HT1080 (cell line): Measurements from ENCODE around the gene SERPINB5. TPM values are rescaled to one million over a fixed set of nuclear protein-coding genes. Genes with fewer than 3 reads are reported as not detected.

ENCODE experiments used
- DNase-seq: peaks from one replicate; pipeline ENCODE4 v3.0.0-alpha.2; 2015; ENCODE audit warnings: low read depth
- total RNA-seq: library from RNA; depleted of rRNA; stranded (reverse); fragments of >200 nt; shearing (Covaris generic); gene quantifications from 2 replicates; pipeline ENCODE4 v1.2.3, GENCODE V29; 2014

SERPINB5 gene
- total RNA-seq, 1 experiment from 2014 or later: 38.0 TPM

GRCh38 chr18:63468575-63468974, 8.2 kb upstream of the SERPINB5 start:
- DNase-seq: no peak

GRCh38 chr18:63470751-63471150, 6.0 kb upstream of the SERPINB5 start:
- no peak for DNase-seq

GRCh38 chr18:63472380-63472779, 4.4 kb upstream of the SERPINB5 start:
- peak; percentile 82 for DNase-seq

GRCh38 chr18:63477200-63477599, 442 bp downstream of the SERPINB5 start:
- DNase-seq: peak; percentile 25

- DNase-seq: peak; percentile 76
Measured at GRCh38 chr18:63477968-63478367, 1.2 kb downstream of the SERPINB5 start.

- DNase-seq: no peak
Measured at GRCh38 chr18:63479826-63480225, 3.1 kb downstream of the SERPINB5 start.

GRCh38 chr18:63480476-63480875, 3.7 kb downstream of the SERPINB5 start:
- DNase-seq: no peak

GRCh38 chr18:63480915-63481314, 4.2 kb downstream of the SERPINB5 start:
- DNase-seq: no peak

- DNase-seq: no peak
Measured at GRCh38 chr18:63487676-63488075, 10.9 kb downstream of the SERPINB5 start.

- no peak for DNase-seq
Measured at GRCh38 chr18:63488160-63488559, 11.4 kb downstream of the SERPINB5 start.

- no peak for DNase-seq
Measured at GRCh38 chr18:63492851-63493250, 16.1 kb downstream of the SERPINB5 start.

GRCh38 chr18:63495675-63496074, 18.9 kb downstream of the SERPINB5 start:
- DNase-seq: no peak

- peak; percentile 34 for DNase-seq
Measured at GRCh38 chr18:63505566-63506335, 29.0 kb downstream of the SERPINB5 start.

- no peak for DNase-seq
Measured at GRCh38 chr18:63506336-63506646, 29.5 kb downstream of the SERPINB5 start.

- DNase-seq: no peak
Measured at GRCh38 chr18:63508596-63508995, 31.8 kb downstream of the SERPINB5 start.

GRCh38 chr18:63511285-63511684, 34.5 kb downstream of the SERPINB5 start:
- DNase-seq: peak; percentile 65

- DNase-seq: no peak
Measured at GRCh38 chr18:63514326-63514725, 37.6 kb downstream of the SERPINB5 start.

GRCh38 chr18:63514888-63515678, 38.3 kb downstream of the SERPINB5 start:
- no peak for DNase-seq

GRCh38 chr18:63515801-63516200, 39.0 kb downstream of the SERPINB5 start:
- DNase-seq: no peak

GRCh38 chr18:63518178-63519012, 41.6 kb downstream of the SERPINB5 start:
- DNase-seq: peak; percentile 68

- peak; percentile 19 for DNase-seq
Measured at GRCh38 chr18:63520053-63520685, 43.4 kb downstream of the SERPINB5 start.
